ENCODE measurements around the gene DYSF. TPM values are rescaled to one million over a fixed set of nuclear protein-coding genes. Genes with fewer than 3 reads are reported as not detected.
"Not testable (repeated sequence)": the region's sequence is repeated elsewhere in the genome, so short reads cannot be mapped to it uniquely, and the experiment has no call there.

DYSF gene
- total RNA-seq, 1 experiment from 2014 or later: 17.2 TPM

GRCh38 chr2:71486881-71487640 lies 33.7 kb downstream of the DYSF start:
- H3K9me3 ChIP-seq (replicated peaks): no peaks in the 10 kb centered on the region
- H3K27ac ChIP-seq: no peak overlapping the region; the same call in 1 of the 2 replicates
- peaks cover 22% of the 10 kb centered on the region for H3K36me3 ChIP-seq
- no peak for DNase-seq (ENCODE audit: low read depth in 1 of 2, low spot score in 2 of 2)
- H3K4me3 ChIP-seq: no peak overlapping the region
- H3K4me1 ChIP-seq (replicated peaks): peaks cover 36% of the 10 kb centered on the region
- no peaks in the 10 kb centered on the region for H3K27me3 ChIP-seq (replicated peaks)

GRCh38 chr2:71491551-71491950 lies 38.2 kb downstream of the DYSF start:
- H3K4me3 ChIP-seq; H3K36me3 ChIP-seq; H3K27me3 ChIP-seq (replicated peaks); H3K9me3 ChIP-seq (replicated peaks); DNase-seq (ENCODE audit: low read depth in 1 of 2, low spot score in 2 of 2); H3K27ac ChIP-seq: not testable (repeated sequence)
- peaks cover 40% of the 10 kb centered on the region for H3K4me1 ChIP-seq (replicated peaks)

GRCh38 chr2:71492112-71492511 lies 38.8 kb downstream of the DYSF start:
- Histone ChIP-seq H3K9me3 (replicated peaks) (no peaks in the 10 kb centered on the region), H3K4me3 (no peak overlapping the region), H3K4me1 (replicated peaks) (peaks cover 40% of the 10 kb centered on the region), H3K36me3 (no peaks in the 10 kb centered on the region; the same call in 1 of the 2 replicates), H3K27me3 (replicated peaks) (no peaks in the 10 kb centered on the region), H3K27ac (no peak overlapping the region)
- DNase-seq (ENCODE audit: low read depth in 1 of 2, low spot score in 2 of 2): peak in 1 of 2 experiments; percentile 13

GRCh38 chr2:71494091-71494490 lies 40.7 kb downstream of the DYSF start:
- no peaks in the 10 kb centered on the region; the same call in 1 of the 2 replicates for H3K36me3 ChIP-seq
- DNase-seq (ENCODE audit: low read depth in 1 of 2, low spot score in 2 of 2): no peak
- H3K27ac ChIP-seq: no peak overlapping the region
- no peak overlapping the region for H3K4me3 ChIP-seq
- H3K27me3 ChIP-seq (replicated peaks): no peaks in the 10 kb centered on the region
- H3K4me1 ChIP-seq (replicated peaks): peaks cover 54% of the 10 kb centered on the region
- no peaks in the 10 kb centered on the region for H3K9me3 ChIP-seq (replicated peaks)

- DNase-seq (ENCODE audit: low read depth in 1 of 2, low spot score in 2 of 2): no peak
- no peak overlapping the region for H3K4me3 ChIP-seq
Measured at GRCh38 chr2:71494523-71495155, 41.3 kb downstream of the DYSF start.

GRCh38 chr2:71496156-71496770 lies 42.9 kb downstream of the DYSF start:
- no peaks in the 10 kb centered on the region for H3K9me3 ChIP-seq (replicated peaks)
- no peaks in the 10 kb centered on the region; the same call in 1 of the 2 replicates for H3K36me3 ChIP-seq
- H3K27me3 ChIP-seq (replicated peaks): no peaks in the 10 kb centered on the region
- H3K4me1 ChIP-seq (replicated peaks): peaks cover 76% of the 10 kb centered on the region
- peak; percentile 74 to 75 for DNase-seq (ENCODE audit: low read depth in 1 of 2, low spot score in 2 of 2)
- H3K4me3 ChIP-seq: no peak overlapping the region
- peak overlapping the region; percentile 94 for H3K27ac ChIP-seq

More at GRCh38 chr2:71494523-71495155, 41.3 kb downstream of the DYSF start:
- peaks cover 60% of the 10 kb centered on the region for H3K4me1 ChIP-seq (replicated peaks)
- no peak overlapping the region for H3K27ac ChIP-seq
- H3K27me3 ChIP-seq (replicated peaks): no peaks in the 10 kb centered on the region
- H3K36me3 ChIP-seq: no peaks in the 10 kb centered on the region; the same call in 1 of the 2 replicates
- H3K9me3 ChIP-seq (replicated peaks): no peaks in the 10 kb centered on the region

- DNase-seq (ENCODE audit: low read depth in 1 of 2, low spot score in 2 of 2): peak; percentile 92 to 93
- Histone ChIP-seq H3K4me1 (replicated peaks) (peaks cover 70% of the 10 kb centered on the region), H3K27ac (peak overlapping the region; percentile 94), H3K9me3 (replicated peaks) (no peaks in the 10 kb centered on the region), H3K36me3 (peaks cover 2% of the 10 kb centered on the region; the same call in 1 of the 2 replicates), H3K4me3 (no peak overlapping the region), H3K27me3 (replicated peaks) (no peaks in the 10 kb centered on the region)
Measured at GRCh38 chr2:71498261-71498701, 44.9 kb downstream of the DYSF start.

GRCh38 chr2:71499691-71500090 lies 46.3 kb downstream of the DYSF start:
- H3K4me3 ChIP-seq: no peak overlapping the region
- H3K27ac ChIP-seq: peak overlapping the region; percentile 94
- H3K36me3 ChIP-seq: peaks cover 10% of the 10 kb centered on the region; the same call in 1 of the 2 replicates
- peaks cover 66% of the 10 kb centered on the region for H3K4me1 ChIP-seq (replicated peaks)
- no peak for DNase-seq (ENCODE audit: low read depth in 1 of 2, low spot score in 2 of 2)
- H3K27me3 ChIP-seq (replicated peaks): no peaks in the 10 kb centered on the region
- H3K9me3 ChIP-seq (replicated peaks): no peaks in the 10 kb centered on the region

GRCh38 chr2:71500426-71501079 lies 47.2 kb downstream of the DYSF start:
- Histone ChIP-seq H3K4me3 (no peak overlapping the region), H3K9me3 (replicated peaks) (no peaks in the 10 kb centered on the region), H3K27me3 (replicated peaks) (no peaks in the 10 kb centered on the region), H3K4me1 (replicated peaks) (peaks cover 60% of the 10 kb centered on the region), H3K36me3 (peaks cover 10% of the 10 kb centered on the region; the same call in 1 of the 2 replicates), H3K27ac (peak overlapping the region; percentile 94)
- DNase-seq (ENCODE audit: low read depth in 1 of 2, low spot score in 2 of 2): peak; percentile 66 to 70

GRCh38 chr2:71502941-71503738 lies 49.8 kb downstream of the DYSF start:
- Histone ChIP-seq H3K9me3 (replicated peaks) (no peaks in the 10 kb centered on the region), H3K36me3 (peaks cover 10% of the 10 kb centered on the region; the same call in 1 of the 2 replicates), H3K4me3 (no peak overlapping the region), H3K4me1 (replicated peaks) (peaks cover 34% of the 10 kb centered on the region), H3K27ac (no peak overlapping the region), H3K27me3 (replicated peaks) (no peaks in the 10 kb centered on the region)
- no peak for DNase-seq (ENCODE audit: low read depth in 1 of 2, low spot score in 2 of 2)

GRCh38 chr2:71503837-71504236 lies 50.5 kb downstream of the DYSF start:
- H3K36me3 ChIP-seq: peaks cover 10% of the 10 kb centered on the region; the same call in 1 of the 2 replicates
- DNase-seq (ENCODE audit: low read depth in 1 of 2, low spot score in 2 of 2): no peak
- H3K27me3 ChIP-seq (replicated peaks): no peaks in the 10 kb centered on the region
- H3K27ac ChIP-seq: no peak overlapping the region
- H3K4me1 ChIP-seq (replicated peaks): peaks cover 31% of the 10 kb centered on the region
- no peak overlapping the region for H3K4me3 ChIP-seq
- no peaks in the 10 kb centered on the region for H3K9me3 ChIP-seq (replicated peaks)

GRCh38 chr2:71504611-71505010 lies 51.2 kb downstream of the DYSF start:
- H3K27me3 ChIP-seq (replicated peaks): no peaks in the 10 kb centered on the region
- H3K27ac ChIP-seq: no peak overlapping the region
- H3K4me1 ChIP-seq (replicated peaks): peaks cover 30% of the 10 kb centered on the region
- peaks cover 10% of the 10 kb centered on the region; the same call in 1 of the 2 replicates for H3K36me3 ChIP-seq
- H3K9me3 ChIP-seq (replicated peaks): no peaks in the 10 kb centered on the region; the same call in 1 of the 2 replicates
- no peak for DNase-seq (ENCODE audit: low read depth in 1 of 2, low spot score in 2 of 2)
- no peak overlapping the region for H3K4me3 ChIP-seq
